Neural progenitor cell (in vitro differentiated cells): ENCODE results near the gene ABHD3.

Experiments
- CTCF ChIP-seq: fragments of 200-600 bp; sonication (generic); IDR thresholded peaks from 2 replicates; pipeline ENCODE4 v1.5.1; 2017; ENCODE audit warnings: antibody characterized with exemption, mild to moderate bottlenecking
- EZH2phosphoT487 ChIP-seq: fragments of 200-600 bp; sonication (generic); IDR thresholded peaks from 2 replicates; pipeline ENCODE4 v1.6.1; 2017; ENCODE audit warnings: antibody characterized with exemption

DNA sequence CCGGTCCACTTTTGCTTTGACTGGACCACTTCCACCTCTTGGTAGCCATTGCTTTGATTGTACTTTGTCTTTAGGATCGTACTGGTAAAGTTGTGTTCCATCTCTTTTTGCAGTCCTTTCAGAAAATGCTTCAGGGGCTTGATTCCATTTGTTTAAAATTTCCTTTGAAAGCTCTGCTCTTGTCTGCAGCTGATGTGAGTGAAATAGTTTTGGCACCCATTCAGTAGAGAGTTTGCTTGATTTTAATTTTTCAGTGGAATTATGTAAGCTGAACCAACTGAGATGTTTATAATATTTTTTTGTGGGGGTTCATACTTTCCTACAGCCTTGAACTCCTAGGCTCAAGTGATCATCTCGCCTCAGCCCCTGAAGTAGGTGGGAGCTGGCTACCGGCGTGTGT, 28.4 kb upstream of the ABHD3 start:
- TF ChIP-seq CTCF (no peak), EZH2phosphoT487 (no peak)
